ENCODE results near the gene TKFC. TPM values are rescaled to one million over a fixed set of nuclear protein-coding genes. Genes with fewer than 3 reads are reported as not detected.
A peak's percentile ranks its signal among the peaks of the same experiment; 100 is the strongest.

The TKFC gene
- total and polyA plus RNA-seq, 9 of the 15 experiments (the other 6 are each of a cell fraction or from before 2014, with no cell fraction given) = 2.0 to 61.7 (median 28.5) TPM

GRCh38 chr11:61334434-61335354 lies 1.7 kb downstream of the TKFC start (continued):
- no peak for TF ChIP-seq RREB1 (CRISPR knock-in tag; IDR thresholded peaks at IDR 0.05)
- peak; percentile 90 for TF ChIP-seq JUND (IDR thresholded peaks at IDR 0.05; ENCODE audit: borderline replicate concordance, low read depth, low read length)
- peak; percentile 74; the same call in 2 of the 3 replicates for TF ChIP-seq JUND (tag; IDR thresholded peaks at IDR 0.05; ENCODE audit: borderline replicate concordance, low read depth, low read length)
- TF ChIP-seq SAP30 (IDR thresholded peaks at IDR 0.05; ENCODE audit: borderline replicate concordance, insufficient read depth, low read depth, low read length, poor library complexity, severe bottlenecking) = no peak
- no peak for TF ChIP-seq BRF2 (IDR thresholded peaks at IDR 0.05; ENCODE audit: borderline replicate concordance, insufficient read depth, insufficient read length)
- TF ChIP-seq ZNF41 (CRISPR knock-in tag; conservative IDR thresholded peaks at IDR 0.05) = no peak
- TF ChIP-seq KLF16 (IDR thresholded peaks at IDR 0.05) = no peak
- no peak for TF ChIP-seq KAT7 (CRISPR knock-in tag; IDR thresholded peaks at IDR 0.05; ENCODE audit: borderline replicate concordance)
- no peak for TF ChIP-seq LCOR (CRISPR knock-in tag; IDR thresholded peaks at IDR 0.05)
- TF ChIP-seq YBX1 (IDR thresholded peaks at IDR 0.05) = no peak
- TF ChIP-seq NCOA2 (IDR thresholded peaks at IDR 0.05; ENCODE audit: partially characterized antibody in 2 of 2) = no peak
- TF ChIP-seq ZNF592 (IDR thresholded peaks at IDR 0.05) = peak; percentile 83
- no peak for TF ChIP-seq E2F3 (CRISPR knock-in tag; IDR thresholded peaks at IDR 0.05)
- TF ChIP-seq TCF15 (CRISPR knock-in tag; IDR thresholded peaks at IDR 0.05) = no peak

All from K562 (cell line).